SK-N-SH (cell line): Measurements from ENCODE around the gene NT5M. TPM values are rescaled to one million over a fixed set of nuclear protein-coding genes. Genes with fewer than 3 reads are reported as not detected.
A peak's percentile ranks its signal among the peaks of the same experiment; 100 is the strongest.

ENCODE experiments used
- CTCF ChIA-PET: fragments of 300-600, 350-600 bp; formaldehyde crosslinking; extraction: SDS; loops from one replicate; lab custom pipeline; 2021; lab: Yijun Ruan, JAX
- POLR2A ChIA-PET: fragments of 350-600 bp; sonication (Branson Sonifier 250); formaldehyde crosslinking; extraction: SDS; loops from one replicate; lab custom pipeline; 2020; ENCODE audit warnings: antibody characterized with exemption, inconsistent platforms; lab: Yijun Ruan, JAX
- DNase-seq: peaks from one replicate; pipeline ENCODE4 v3.0.0; 2012
- H2AFZ ChIP-seq: fragments of 200-600 bp; sonication (generic); 2 replicates; pipeline ENCODE4 v1.8.1; 2016; ENCODE audit warnings: antibody characterized with exemption, mild to moderate bottlenecking, low read depth
- H3F3A ChIP-seq: fragments of 200-600 bp; sonication (generic); replicated peaks from 2 replicates; pipeline ENCODE3; 2016; ENCODE audit warnings: antibody characterized with exemption, mild to moderate bottlenecking; ENCODE audit not compliant: insufficient read depth
- H3K27ac ChIP-seq, 2 experiments: fragments of 200-500 bp in 1 of 2; fragments of 200-600 bp in 1 of 2; sonication (Bioruptor generic) in 1 of 2; sonication (generic), shearing (Covaris generic) in 1 of 2; 2 replicates each; pipeline versions ENCODE4 v1.5.1 to v1.6.1; 2014 to 2016; ENCODE audit warnings: low read depth in 2 of 2, inconsistent platforms in 1 of 2, low read length in 1 of 2, mild to moderate bottlenecking in 1 of 2, mixed read lengths in 1 of 2
- H3K27me3 ChIP-seq: fragments of 200-600 bp; sonication (generic), shearing (Covaris generic); 2 replicates; pipeline ENCODE4 v1.6.1; 2016; ENCODE audit warnings: mixed run types; ENCODE audit not compliant: insufficient read depth
- H3K36me3 ChIP-seq, 2 experiments: fragments of 200-500 bp in 1 of 2; fragments of 200-600 bp in 1 of 2; sonication (Bioruptor generic) in 1 of 2; sonication (generic) in 1 of 2; replicated peaks in 1 of 2; 2 replicates each; pipeline versions ENCODE3 to v1.5.1; 2014 to 2016; ENCODE audit warnings: low read length in 1 of 2, mild to moderate bottlenecking in 1 of 2; ENCODE audit not compliant: insufficient read depth in 2 of 2, control insufficient read depth in 1 of 2
- H3K4me1 ChIP-seq, 2 experiments: fragments of 200-500 bp in 1 of 2; fragments of 200-600 bp in 1 of 2; sonication (Bioruptor generic) in 1 of 2; sonication (generic), shearing (Covaris generic) in 1 of 2; 2 replicates each; pipeline versions ENCODE4 v1.5.1 to v1.6.1; 2014 to 2016; ENCODE audit warnings: low read depth in 1 of 2, low read length in 1 of 2, mixed run types in 1 of 2; ENCODE audit not compliant: insufficient read depth in 2 of 2, control insufficient read depth in 1 of 2
- H3K4me2 ChIP-seq: fragments of 200-600 bp; sonication (generic), shearing (Covaris generic); 2 replicates; pipeline ENCODE4 v1.6.1; 2017; ENCODE audit warnings: mixed run types
- H3K4me3 ChIP-seq, 2 experiments: fragments of 200-500 bp in 1 of 2; fragments of 200-600 bp in 1 of 2; sonication (Bioruptor generic) in 1 of 2; sonication (generic), shearing (Covaris generic) in 1 of 2; 2 replicates each; pipeline versions ENCODE4 v1.5.1 to v1.8.1; 2014 to 2016; ENCODE audit warnings: low read depth in 2 of 2, inconsistent platforms in 1 of 2, low read length in 1 of 2, mild to moderate bottlenecking in 1 of 2, mixed read lengths in 1 of 2, moderate library complexity in 1 of 2
- H3K79me2 ChIP-seq: fragments of 200-600 bp; sonication (generic); 2 replicates; pipeline ENCODE4 v1.8.1; 2017; ENCODE audit warnings: mild to moderate bottlenecking; ENCODE audit not compliant: insufficient read depth
- H3K9ac ChIP-seq: fragments of 200-600 bp; sonication (generic); 2 replicates; pipeline ENCODE4 v1.6.1; 2017; ENCODE audit warnings: mixed run types
- H3K9me2 ChIP-seq: fragments of 200-600 bp; sonication (generic); 2 replicates; pipeline ENCODE4 v1.6.1; 2017; ENCODE audit warnings: mixed run types
- H3K9me3 ChIP-seq: fragments of 200-600 bp; sonication (generic); 2 replicates; pipeline ENCODE4 v1.6.1; 2017; ENCODE audit warnings: mixed run types, mild to moderate bottlenecking, moderate library complexity
- H4K20me1 ChIP-seq: fragments of 200-600 bp; sonication (generic); 2 replicates; pipeline ENCODE4 v1.6.1; 2017; ENCODE audit warnings: mild to moderate bottlenecking, mixed run types; ENCODE audit not compliant: insufficient read depth
- CHD2 ChIP-seq: fragments of 150-350 bp; IDR thresholded peaks from 2 replicates; pipeline ENCODE4 v1.6.1; 2018; ENCODE audit warnings: low read length; ENCODE audit not compliant: partially characterized antibody
- FOXM1 ChIP-seq: IDR thresholded peaks from 2 replicates; pipeline ENCODE4 v1.4.0; 2012; ENCODE audit warnings: low read depth, mild to moderate bottlenecking
- GABPA ChIP-seq: IDR thresholded peaks from 2 replicates; pipeline ENCODE4 v1.4.0; 2012; ENCODE audit warnings: low read depth, mild to moderate bottlenecking
- MXI1 ChIP-seq: IDR thresholded peaks from 2 replicates; pipeline ENCODE4 v1.6.1; 2012; ENCODE audit warnings: mild to moderate bottlenecking, low read depth, low read length, improper control_type of control experiment
- RCOR1 ChIP-seq: fragments of 150-350 bp; IDR thresholded peaks from 2 replicates; pipeline ENCODE4 v1.6.1; 2017; ENCODE audit warnings: antibody characterized with exemption, low read length
- RFX5 ChIP-seq: IDR thresholded peaks from 2 replicates; pipeline ENCODE4 v1.6.1; 2012; ENCODE audit warnings: mild to moderate bottlenecking, improper control_type of control experiment, low read length
- YY1 ChIP-seq: IDR thresholded peaks from 2 replicates; pipeline ENCODE4 v1.4.0; 2012; ENCODE audit warnings: low read depth, mild to moderate bottlenecking
- WGBS: methylation state at CpG from one replicate; pipeline ENCODE4 v1.1.6; 2017; ENCODE audit warnings: low lambda C conversion rate; 5-methylcytosine and 5-hydroxymethylcytosine counted together
- polyA plus RNA-seq, 3 experiments: library from polyadenylated mRNA; depleted of rRNA; stranded (reverse); fragments of >200 nt; gene quantifications; 2 replicates each; pipeline ENCODE4 v1.2.3, GENCODE V29; 2012
- TF ChIP-seq, protein P1 (sequence below): IDR thresholded peaks from 2 replicates; pipeline ENCODE4 v1.4.0; 2012; ENCODE audit warnings: low read depth
- TF ChIP-seq, protein P2 (sequence below): IDR thresholded peaks from 2 replicates; pipeline ENCODE4 v1.4.0; 2012; ENCODE audit warnings: low read depth, borderline replicate concordance

NT5M gene
- polyA plus RNA-seq, 1 of the 3 experiments (the other 2 are of a cell fraction): 3.9 TPM

DNA sequence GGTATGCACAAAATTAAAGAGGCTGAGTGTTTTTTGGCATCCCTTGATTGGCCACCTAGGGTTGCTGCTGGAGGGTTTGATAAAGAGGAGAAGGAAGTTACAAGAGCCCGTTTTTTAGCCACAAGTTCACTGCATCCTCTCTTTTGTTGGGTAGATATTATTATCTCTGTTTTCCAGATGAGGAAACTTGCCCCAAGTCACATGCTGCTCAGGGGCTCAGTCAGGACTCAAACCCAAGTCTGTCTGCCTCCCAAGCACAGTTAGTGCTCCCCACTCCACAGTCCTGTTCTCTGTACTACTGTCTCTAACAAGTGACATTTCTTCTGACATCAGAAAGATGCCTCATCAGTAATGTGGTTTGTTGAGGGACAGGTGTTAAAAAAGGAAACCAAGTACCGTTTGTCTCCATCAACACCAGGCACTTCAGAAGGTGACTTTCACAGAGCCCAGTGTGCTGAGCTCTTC lies 1.4 kb downstream of the NT5M start (continued):
- TF ChIP-seq RFX5: no peak
- no peak for TF ChIP-seq FOXM1
- no peak for TF ChIP-seq YY1

DNA sequence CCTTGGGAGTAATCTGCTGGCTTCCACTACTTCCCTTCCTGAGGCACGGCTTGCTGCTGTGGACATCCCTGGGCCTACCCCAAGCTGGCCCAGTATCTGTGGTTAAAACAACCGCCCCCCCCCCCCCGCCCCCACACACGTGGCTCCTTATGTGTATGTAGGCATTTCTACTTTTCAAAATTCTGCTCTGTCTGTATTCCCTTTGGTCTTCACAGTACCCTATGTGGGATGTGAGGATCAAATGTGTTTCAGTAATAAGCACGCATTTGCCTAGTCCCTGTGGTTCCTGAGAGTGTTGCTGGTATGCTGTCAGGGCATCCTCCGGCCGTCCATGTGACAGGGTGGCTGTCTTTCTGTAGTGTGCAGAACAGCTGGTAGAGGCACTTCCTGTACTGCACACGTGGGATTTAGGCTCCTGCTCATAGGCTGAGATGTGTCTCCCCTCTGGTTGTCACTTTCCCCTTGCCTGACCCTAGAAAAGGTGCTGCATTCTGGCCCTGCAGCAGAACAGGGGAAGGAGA lies 2.2 kb downstream of the NT5M start:
- DNase-seq: peak; percentile 73
- 70% methylated on average over 7 of the region's 8 CpGs for WGBS
- POLR2A ChIA-PET: interaction anchor here (0.6 kb wide), 1 partner anchor 54 kb away, joined by 3 read pairs; no protein-coding TSS in a partner anchor

DNA sequence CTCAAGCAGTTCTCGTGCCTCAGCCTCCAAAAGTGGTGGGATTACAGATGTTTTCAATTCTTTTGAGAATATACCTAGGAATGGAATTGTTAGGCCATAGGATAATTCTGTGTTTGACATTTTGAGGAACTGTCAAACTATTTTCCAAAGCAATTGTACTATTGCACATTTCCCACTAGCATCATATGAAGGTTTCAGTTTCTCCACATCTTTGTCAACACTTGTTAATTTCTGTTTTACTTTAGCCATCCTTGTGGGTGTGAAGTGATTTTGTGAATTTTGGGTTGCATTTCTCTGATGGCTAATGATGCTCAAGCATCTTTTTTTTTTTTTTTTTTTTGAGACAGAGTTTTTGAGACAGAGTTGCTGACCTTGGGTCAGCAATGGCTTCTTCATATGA lies 6.2 kb downstream of the NT5M start:
- POLR2A ChIA-PET: no interaction called here
- Histone ChIP-seq H3K9me2 (no peaks in the 10 kb centered on the region), H3K4me1 (peaks cover 0 to 13% of the 10 kb centered on the region in 2 experiments; a peak in 2 of 4 replicates), H3K36me3 (no peaks in the 10 kb centered on the region), H4K20me1 (no peaks in the 10 kb centered on the region), H3K4me2 (no peak overlapping the region), H3K27ac (no peak overlapping the region), H3K9me3 (no peaks in the 10 kb centered on the region), H3F3A (peaks cover 3% of the 10 kb centered on the region), H2AFZ (no peak overlapping the region), H3K4me3 (no peak overlapping the region), H3K79me2 (no peaks in the 10 kb centered on the region), H3K27me3 (no peaks in the 10 kb centered on the region), H3K9ac (no peak overlapping the region)
- CTCF ChIA-PET: no interaction called here
- no peak for TF ChIP-seq RCOR1
- TF ChIP-seq CHD2: no peak
- DNase-seq: no peak
- 85% methylated on average over 1 of the region's 1 CpG for WGBS

More for the DNA sequence above, 2.2 kb downstream of the NT5M start:
- no peaks in the 10 kb centered on the region for H3K27me3 ChIP-seq
- H3F3A ChIP-seq: peaks cover 6% of the 10 kb centered on the region
- no peak overlapping the region for H3K4me3 ChIP-seq
- H3K9me2 ChIP-seq: no peaks in the 10 kb centered on the region
- no peak overlapping the region for H3K9ac ChIP-seq
- no peaks in the 10 kb centered on the region for H3K36me3 ChIP-seq
- H3K4me1 ChIP-seq: peaks cover 7 to 18% of the 10 kb centered on the region in 2 experiments; a peak in 2 of 4 replicates
- TF ChIP-seq MXI1 (peak; percentile 99), GABPA (no peak)
- TF ChIP-seq, protein P1, sequence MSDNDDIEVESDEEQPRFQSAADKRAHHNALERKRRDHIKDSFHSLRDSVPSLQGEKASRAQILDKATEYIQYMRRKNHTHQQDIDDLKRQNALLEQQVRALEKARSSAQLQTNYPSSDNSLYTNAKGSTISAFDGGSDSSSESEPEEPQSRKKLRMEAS: no peak
- TF ChIP-seq, protein P2, sequence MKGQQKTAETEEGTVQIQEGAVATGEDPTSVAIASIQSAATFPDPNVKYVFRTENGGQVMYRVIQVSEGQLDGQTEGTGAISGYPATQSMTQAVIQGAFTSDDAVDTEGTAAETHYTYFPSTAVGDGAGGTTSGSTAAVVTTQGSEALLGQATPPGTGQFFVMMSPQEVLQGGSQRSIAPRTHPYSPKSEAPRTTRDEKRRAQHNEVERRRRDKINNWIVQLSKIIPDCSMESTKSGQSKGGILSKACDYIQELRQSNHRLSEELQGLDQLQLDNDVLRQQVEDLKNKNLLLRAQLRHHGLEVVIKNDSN: peak; percentile 55; the same call in 1 of the 2 replicates
- H2AFZ ChIP-seq: no peak overlapping the region
- no peaks in the 10 kb centered on the region for H3K9me3 ChIP-seq
- H3K79me2 ChIP-seq: no peaks in the 10 kb centered on the region
- H3K4me2 ChIP-seq: no peak overlapping the region
- H4K20me1 ChIP-seq: no peaks in the 10 kb centered on the region
- CTCF ChIA-PET: interaction anchor here (1.3 kb wide), 1 partner anchor 9 kb away, joined by 3 read pairs; no protein-coding TSS in a partner anchor
- no peak overlapping the region for H3K27ac ChIP-seq
